H54 (cell line): ENCODE results near the gene KDM4E.
"Not testable (repeated sequence)": the region's sequence is repeated elsewhere in the genome, so short reads cannot be mapped to it uniquely, and the experiment has no call there.

ENCODE experiments used
- DNase-seq: peaks from one replicate; pipeline ENCODE4 v3.0.0; 2011; ENCODE audit warnings: low spot score, mixed read lengths; ENCODE audit not compliant: insufficient read length
- FAIRE-seq: peaks from 3 replicates; lab custom pipeline; 2011; peaks lifted over from hg19 to GRCh38; lab: Jason Lieb, UNC
- POLR2A ChIP-seq: IDR thresholded peaks from 2 replicates; pipeline ENCODE4 v1.6.1; 2011; ENCODE audit warnings: low read depth, mild to moderate bottlenecking, low read length

Gene KDM4E

DNA sequence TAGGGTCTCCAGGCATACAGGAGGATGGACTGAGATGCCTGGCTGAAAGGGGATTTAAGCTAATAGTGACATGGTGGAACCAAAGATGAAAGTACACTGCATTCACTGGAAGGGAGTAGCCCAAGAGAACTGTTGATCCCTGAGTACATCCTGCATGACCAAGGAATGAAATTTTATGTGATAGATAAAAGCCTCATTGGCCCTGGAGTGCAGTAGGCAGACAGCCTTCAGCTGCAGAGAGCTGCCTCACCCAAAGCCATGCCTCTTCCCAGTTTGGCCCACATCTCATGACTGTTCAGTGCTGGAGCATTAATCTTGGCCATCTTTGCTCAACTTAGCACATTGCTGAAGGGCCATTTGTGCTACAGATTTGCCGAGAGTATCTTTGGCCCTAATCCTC is 8.0 kb downstream of the KDM4E start:
- FAIRE-seq: no peak
- DNase-seq: no peak
- TF ChIP-seq POLR2A: no peak

DNA sequence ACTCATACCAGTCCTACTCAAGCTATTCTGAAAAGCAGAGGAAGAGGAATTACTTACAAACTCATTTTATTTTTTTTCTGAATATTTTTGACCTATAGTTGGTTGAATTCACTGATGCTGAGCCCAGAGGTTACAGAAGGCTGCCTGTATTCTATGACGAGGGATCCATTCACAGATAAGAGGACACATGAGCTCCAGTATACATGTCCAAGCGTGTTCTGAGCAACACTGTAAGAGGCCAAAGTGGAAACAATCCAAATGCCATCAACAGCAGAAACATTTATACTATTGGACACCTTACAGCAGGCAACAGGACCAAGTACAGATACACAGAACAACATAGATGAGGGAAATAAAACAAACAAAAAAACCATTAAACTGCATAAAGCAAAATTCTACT is 10.3 kb downstream of the KDM4E start:
- FAIRE-seq (no peak), DNase-seq (no peak)
- no peak for TF ChIP-seq POLR2A

DNA sequence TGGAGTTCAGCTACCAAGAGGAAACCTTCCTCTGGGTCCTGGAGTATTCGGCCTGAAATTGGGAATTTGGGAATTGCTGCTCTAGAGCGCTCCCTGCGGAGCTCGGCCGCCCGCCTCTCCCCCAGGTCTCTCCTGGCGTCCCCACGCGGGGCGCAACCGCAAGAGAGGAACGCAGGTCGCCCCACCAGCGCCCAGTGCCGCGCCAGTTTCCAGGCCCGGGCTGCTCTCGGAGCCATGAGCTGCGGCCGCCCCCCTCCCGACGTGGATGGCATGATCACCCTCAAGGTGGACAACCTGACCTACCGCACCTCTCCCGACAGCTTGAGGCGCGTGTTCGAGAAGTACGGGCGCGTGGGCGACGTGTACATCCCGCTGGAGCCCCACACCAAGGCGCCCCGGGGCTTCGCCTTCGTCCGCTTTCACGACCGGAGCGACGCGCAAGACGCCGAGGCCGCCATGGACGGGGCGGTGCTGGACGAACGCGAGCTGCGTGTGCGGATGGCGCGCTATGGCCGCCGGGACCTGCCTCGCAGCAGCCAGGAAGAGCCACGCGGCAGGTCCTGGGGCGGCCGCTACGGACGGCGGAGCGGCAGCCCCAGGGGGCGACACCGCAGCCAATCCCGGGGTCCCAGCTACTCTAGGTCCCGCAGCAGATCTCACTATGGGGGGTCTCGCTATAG is 12.4 kb downstream of the KDM4E start:
- DNase-seq, FAIRE-seq: not testable (repeated sequence)

DNA sequence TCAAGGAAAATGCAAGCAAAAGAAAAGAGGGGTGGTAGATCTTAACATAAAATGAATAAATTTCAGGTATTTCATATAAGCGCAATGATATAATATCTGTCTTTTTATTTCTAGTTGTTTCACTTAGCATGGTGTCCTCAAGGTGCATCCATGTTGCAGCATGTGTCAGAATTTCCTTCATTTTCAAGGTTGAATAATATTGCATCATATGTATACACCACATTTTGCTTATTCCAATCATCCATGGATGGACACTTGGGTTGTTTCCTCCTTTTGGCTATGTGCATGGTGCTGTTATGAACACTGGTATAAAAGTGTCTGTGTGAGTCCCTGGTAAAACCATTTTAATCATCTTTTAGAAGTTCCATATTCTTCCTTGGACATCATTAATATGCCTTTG is 17.2 kb downstream of the KDM4E start:
- FAIRE-seq: no peak
- TF ChIP-seq POLR2A: no peak
- DNase-seq: no peak

DNA sequence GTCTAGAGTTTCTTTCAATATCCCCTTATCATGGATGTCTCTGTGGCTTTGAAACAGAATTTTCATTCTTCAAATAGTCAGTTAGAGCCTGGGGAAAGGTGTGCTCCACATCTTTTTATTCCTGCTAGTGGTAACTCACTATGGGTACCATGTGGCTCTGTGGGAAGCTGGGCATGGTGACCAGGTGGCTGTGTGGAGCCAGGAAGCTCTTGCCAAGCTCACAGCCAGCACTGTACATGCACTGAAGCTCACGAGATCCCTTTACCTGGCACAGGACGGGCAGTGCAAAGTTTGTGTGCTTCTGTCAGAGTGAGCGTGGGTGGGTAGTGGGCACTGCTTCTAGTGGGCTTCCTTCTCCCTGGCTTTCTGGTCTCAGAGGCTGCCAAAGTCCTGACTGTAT is 17.8 kb downstream of the KDM4E start:
- no peak for TF ChIP-seq POLR2A
- FAIRE-seq (no peak), DNase-seq (no peak)

DNA sequence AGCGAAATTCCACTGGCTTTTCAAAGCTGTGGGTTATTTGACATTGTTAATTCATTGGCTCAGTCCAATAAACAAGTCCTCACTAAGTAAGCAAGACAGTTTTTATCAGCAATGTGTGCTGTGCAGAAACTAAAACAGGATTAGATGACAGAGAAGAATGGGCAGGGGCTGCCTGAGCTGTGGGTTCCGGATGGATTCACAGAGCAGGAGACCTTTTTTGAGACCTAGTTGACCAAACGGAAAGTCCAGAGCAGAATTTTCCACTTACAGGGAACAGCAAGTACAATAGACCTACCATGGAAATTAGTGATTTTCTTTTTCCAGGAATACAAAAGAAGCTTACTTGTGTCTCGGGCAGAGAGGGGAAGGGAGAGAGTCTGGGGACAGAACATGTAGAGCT is 19.0 kb downstream of the KDM4E start:
- no peak for TF ChIP-seq POLR2A
- DNase-seq (no peak), FAIRE-seq (no peak)

DNA sequence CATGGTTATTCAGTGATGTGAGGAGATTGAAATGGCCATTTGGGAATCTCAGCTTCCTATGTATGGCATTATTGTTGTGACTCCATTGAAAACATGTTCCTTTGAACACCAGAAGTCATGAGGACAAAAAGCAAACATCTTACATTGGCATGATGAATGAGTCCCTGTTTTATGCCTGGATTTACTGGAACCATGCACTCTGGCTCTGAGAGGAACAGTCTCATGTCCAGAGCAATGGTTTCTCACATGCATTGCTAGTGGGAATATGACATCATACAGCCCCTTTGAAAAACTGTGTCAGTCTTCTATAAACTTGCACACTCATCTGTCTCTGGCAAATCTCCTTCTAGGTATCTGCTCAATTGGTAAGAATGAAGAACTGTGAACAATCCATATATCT is 20.8 kb downstream of the KDM4E start:
- no peak for TF ChIP-seq POLR2A
- DNase-seq (no peak), FAIRE-seq (no peak)

DNA sequence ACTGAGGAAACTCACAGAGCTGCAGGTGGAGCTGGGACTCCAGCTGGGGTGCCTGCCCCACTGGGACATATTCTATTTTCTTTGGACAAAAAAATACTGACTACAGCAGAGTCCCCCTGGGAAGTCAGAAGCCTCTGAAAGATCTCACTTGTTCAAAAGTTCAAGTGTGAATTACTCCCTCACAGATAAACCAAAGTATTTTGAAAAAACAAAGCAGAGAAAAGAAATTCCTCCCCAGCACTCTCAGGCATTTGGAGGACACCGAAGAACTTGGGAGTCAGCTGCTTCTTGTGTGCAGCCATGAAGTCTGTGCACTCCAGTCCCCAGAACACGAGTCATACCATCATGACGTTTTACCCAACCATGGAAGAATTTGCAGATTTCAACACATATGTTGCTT is 24.1 kb downstream of the KDM4E start, which contains the start of gene KDM4F:
TSS of gene KDM4F (plus strand) at position 301 of the 400 bp plus-strand sequence.
- DNase-seq, FAIRE-seq: not testable (repeated sequence)

DNA sequence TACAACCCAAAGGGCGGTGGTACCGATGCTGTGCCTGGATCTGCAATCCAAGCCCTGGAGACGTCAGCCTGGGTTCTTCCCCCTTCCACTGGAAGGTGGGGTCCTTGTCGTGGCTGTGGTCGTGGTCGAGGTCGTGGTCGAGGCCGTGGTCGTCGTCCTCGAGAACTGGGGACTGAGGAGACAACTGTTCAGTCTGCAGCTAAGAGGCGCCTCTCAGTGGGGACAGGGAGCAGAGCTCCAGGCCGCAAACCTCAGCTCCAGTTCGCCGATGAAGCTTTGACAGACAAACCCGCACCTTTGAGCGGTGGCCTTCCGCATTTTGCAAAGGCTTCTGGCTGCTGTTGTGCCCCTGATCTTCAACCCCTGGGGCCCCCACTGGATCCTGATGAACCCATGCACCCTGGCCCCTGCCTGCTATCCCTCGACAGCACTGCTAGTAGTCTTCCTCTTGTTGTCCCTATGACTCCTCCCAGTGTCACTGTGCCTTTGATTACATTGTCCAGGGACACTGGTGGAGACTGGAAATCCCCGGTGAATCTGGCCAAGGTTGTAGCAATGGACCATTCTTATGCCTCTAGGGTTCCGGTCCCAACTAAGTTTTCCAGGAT is 25.6 kb downstream of the KDM4E start:
- TF ChIP-seq POLR2A: no peak
- no peak for DNase-seq
- FAIRE-seq: no peak

DNA sequence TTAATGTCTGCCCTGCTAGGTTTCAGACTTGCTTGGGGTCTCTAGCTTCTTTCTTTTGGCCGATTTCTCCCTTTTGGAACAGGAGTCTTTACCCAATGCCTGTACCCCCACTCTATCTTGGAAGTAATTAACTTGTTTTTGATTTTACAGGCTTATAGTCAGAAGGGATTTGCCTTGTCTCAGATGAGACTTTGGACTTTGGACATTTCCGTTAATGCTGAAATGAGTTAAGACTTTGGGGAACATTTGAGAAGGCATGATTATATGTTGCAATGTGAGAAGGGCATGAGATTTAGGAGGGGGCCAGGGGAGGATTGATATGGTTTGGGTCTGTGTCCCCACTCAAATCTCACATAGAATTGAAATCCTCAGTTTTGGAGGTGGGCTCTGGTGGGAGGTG is 29.3 kb downstream of the KDM4E start:
- DNase-seq (no peak), FAIRE-seq (no peak)
- no peak for TF ChIP-seq POLR2A

DNA sequence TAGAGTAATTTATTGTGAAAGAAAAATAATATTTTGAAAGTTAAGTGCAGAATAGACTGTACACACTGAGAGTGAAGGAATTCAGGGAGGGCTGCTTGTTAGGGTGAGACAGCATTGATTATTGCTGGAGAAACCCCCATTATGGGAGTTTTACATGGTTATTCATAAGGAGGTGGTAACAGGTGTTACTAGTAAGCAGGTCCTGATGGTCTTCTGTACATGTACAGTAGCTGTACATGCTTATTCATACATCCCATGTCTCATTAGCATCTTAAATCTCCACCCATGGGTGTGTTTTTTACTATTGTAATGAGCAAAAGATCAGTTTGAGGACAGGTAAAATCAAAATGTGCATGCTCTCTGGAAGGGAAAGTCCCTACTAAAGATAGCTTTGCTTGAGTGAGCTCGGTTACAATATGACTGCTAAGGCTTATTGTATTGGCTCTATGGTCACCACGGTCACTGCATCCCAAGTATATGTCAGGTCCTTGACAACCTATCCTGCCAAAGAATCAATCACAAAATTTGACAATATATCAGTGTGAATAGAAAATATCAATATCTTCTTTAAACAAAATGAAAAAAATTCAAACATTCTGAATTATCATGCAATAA is 30.3 kb downstream of the KDM4E start:
- DNase-seq (no peak), FAIRE-seq (no peak)
- TF ChIP-seq POLR2A: no peak

DNA sequence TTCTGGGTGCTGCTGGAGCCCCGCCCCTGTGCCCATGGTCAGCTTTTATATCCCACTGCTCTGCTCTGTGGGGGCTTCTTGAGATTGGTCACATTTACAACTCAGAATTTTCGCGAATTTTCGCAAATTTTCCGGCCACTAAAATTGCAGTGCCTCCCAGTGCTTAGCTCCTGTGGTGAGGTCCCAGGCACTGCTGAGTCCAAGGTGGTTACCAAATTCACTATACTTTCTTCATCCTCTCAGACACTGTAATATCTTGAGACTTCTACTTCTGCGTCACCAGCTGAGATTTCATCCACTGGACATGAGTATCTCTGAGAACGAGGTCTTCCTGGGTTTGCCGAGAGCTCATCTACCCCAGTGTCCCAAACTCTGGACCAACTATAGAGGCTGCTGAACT is 32.9 kb downstream of the KDM4E start:
- FAIRE-seq: no peak
- TF ChIP-seq POLR2A: no peak
- DNase-seq: no peak

DNA sequence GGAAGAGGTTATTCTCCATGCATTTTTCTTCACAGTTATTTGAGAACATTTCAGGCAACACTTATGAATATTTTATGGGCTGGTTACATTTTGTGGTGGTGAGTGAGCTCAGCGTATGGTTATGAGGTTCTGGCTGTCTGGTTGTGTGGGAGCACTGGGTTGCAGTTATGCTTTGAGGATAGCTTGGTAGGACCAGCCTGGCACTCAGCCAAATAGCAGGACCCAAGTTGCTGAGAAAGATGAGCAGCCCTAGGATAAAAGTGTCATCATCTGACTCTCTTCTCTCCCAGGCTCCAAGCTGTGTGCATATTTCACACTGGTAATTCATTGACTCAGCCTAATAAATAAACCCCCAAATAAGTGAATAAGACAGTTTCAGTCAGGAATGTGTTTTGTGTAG is 33.6 kb downstream of the KDM4E start:
- DNase-seq: no peak
- no peak for FAIRE-seq
- TF ChIP-seq POLR2A: no peak

DNA sequence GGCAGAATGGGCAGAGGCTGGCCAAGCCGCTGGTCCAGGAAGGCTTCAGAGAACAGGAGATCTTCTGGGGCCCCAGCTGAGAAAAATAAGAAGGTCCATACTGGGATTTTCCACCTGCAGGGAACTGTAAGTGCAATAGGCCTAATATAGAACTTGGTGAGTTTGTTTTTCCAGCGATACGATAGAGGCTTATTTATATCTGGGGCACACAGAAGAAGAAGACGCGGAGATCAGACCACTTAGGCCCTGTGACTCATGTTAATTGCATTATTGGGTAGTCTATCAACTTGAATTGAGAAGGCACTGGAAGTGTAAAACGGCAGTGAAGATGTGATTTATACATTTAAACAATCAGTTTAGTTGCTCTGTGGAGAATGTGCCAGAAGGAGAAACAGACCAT is 34.0 kb downstream of the KDM4E start:
- no peak for FAIRE-seq

DNA sequence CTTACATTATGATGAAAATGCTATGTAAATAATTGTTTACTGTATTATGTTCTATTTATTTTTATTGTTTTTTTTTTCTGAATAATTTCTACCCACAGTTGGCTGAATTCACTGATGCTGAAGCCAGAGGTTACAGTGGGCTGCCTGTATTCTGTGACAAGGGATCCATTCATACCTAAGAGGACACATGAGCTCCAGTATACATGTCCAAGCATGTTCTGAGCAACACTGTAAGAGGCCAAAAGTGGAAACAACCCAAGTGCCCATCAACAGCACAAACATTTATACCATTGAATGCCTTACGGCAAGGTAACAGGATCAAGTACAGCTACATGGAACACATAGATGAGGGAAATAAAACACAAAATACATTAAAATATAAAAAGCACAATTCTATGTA is 40.3 kb downstream of the KDM4E start:
- FAIRE-seq (no peak), DNase-seq (no peak)
- no peak for TF ChIP-seq POLR2A

More for the DNA sequence above, 34.0 kb downstream of the KDM4E start:
- no peak for TF ChIP-seq POLR2A
- DNase-seq: no peak

DNA sequence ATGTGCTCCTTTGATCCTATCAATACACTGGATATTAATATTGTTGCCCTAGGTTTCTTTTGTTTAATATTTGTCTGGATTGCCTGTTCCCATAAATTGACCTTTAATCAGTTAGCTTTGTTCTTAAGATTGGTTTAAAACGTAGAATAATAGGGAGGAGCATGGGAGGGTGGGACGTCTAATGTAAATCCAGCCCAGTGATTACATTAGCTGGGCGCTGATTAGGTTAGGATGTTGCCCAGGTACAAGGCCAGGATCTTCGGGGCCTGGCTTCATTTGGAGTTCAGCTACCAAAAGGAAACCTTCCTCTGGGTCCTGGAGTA is 41.6 kb downstream of the KDM4E start, which contains the start of gene SRSF8:
TSS of gene SRSF8 (plus strand) at position 204 of the 323 bp plus-strand sequence. CDS start 308 bp downstream, outside the sequence.
- TF ChIP-seq POLR2A: no peak
- no peak for DNase-seq
- no peak for FAIRE-seq
